ENCODE measurements around the gene RPP14.

The RPP14 gene

GRCh38 chr3:58355179-58355578, 49.1 kb downstream of the RPP14 start:
- WGBS, 2 donors (ENCODE audit: extremely low coverage in 2 of 2, insufficient read length in 2 of 2, insufficient replicate concordance in 1 of 2): no CpG with 5 or more reads among the region's 8 CpGs
- H2BK5ac ChIP-seq (ENCODE audit: low read length): no peak overlapping the region
- no peaks in the 10 kb centered on the region for H3K79me1 ChIP-seq (ENCODE audit: low read depth, low read length)
- H3K23ac ChIP-seq (ENCODE audit: low read depth, low read length, poor library complexity): no peak overlapping the region
- no peak overlapping the region for H3K18ac ChIP-seq (ENCODE audit: low read length)
- no peaks in the 10 kb centered on the region for H3K36me3 ChIP-seq (replicated peaks in 1 of 2; ENCODE audit: control insufficient read depth in 2 of 2, insufficient read depth in 2 of 2, low read length in 2 of 2)
- no peaks in the 10 kb centered on the region for H3K4me1 ChIP-seq (ENCODE audit: control insufficient read depth in 2 of 2, insufficient read depth in 1 of 2, low read depth in 1 of 2, low read length in 2 of 2)
- no peak overlapping the region for H3K4ac ChIP-seq (ENCODE audit: low read length)
- no peak overlapping the region for H3K14ac ChIP-seq (ENCODE audit: low read length)
- H3K4me2 ChIP-seq (ENCODE audit: insufficient read depth, low read length, poor library complexity, severe bottlenecking): no peak overlapping the region
- no peak overlapping the region for H3K4me3 ChIP-seq (ENCODE audit: low read length in 2 of 2)
- H2BK15ac ChIP-seq (ENCODE audit: low read length): no peak overlapping the region
- no peak overlapping the region for H2BK12ac ChIP-seq (ENCODE audit: low read length)
- H3K9me3 ChIP-seq (replicated peaks in 1 of 2; ENCODE audit: control insufficient read depth in 2 of 2, insufficient read depth in 1 of 2, low read depth in 1 of 2, low read length in 2 of 2): no peaks in the 10 kb centered on the region
- no peak for DNase-seq (ENCODE audit: low spot score)
- no peaks in the 10 kb centered on the region for H3K27me3 ChIP-seq (ENCODE audit: control insufficient read depth in 3 of 3, insufficient read depth in 3 of 3, low read depth in 1 of 3, low read length in 3 of 3)
- H2AK5ac ChIP-seq (ENCODE audit: low read depth, low read length): no peak overlapping the region
- H2BK120ac ChIP-seq (ENCODE audit: low read depth, low read length): no peak overlapping the region
- no peak overlapping the region for H4K91ac ChIP-seq (ENCODE audit: low read depth, low read length, poor library complexity)
- H3K27ac ChIP-seq (replicated peaks; ENCODE audit: low read length): no peak overlapping the region
- no peak overlapping the region for H3K9ac ChIP-seq (ENCODE audit: low read depth, low read length, poor library complexity)
- no peak overlapping the region for H2AFZ ChIP-seq (ENCODE audit: low read length)
- H4K8ac ChIP-seq (ENCODE audit: low read depth, low read length): no peak overlapping the region

GRCh38 chr3:58356054-58356453, 50.0 kb downstream of the RPP14 start:
- no peak overlapping the region for H3K27ac ChIP-seq (replicated peaks; ENCODE audit: low read length)
- H4K91ac ChIP-seq (ENCODE audit: low read depth, low read length, poor library complexity): no peak overlapping the region
- no peak overlapping the region for H2BK5ac ChIP-seq (ENCODE audit: low read length)
- H3K4me3 ChIP-seq (ENCODE audit: low read length in 2 of 2): no peak overlapping the region
- no peak overlapping the region for H3K4ac ChIP-seq (ENCODE audit: low read length)
- H3K14ac ChIP-seq (ENCODE audit: low read length): no peak overlapping the region
- no peaks in the 10 kb centered on the region for H3K9me3 ChIP-seq (replicated peaks in 1 of 2; ENCODE audit: control insufficient read depth in 2 of 2, insufficient read depth in 1 of 2, low read depth in 1 of 2, low read length in 2 of 2)
- WGBS, 2 donors (ENCODE audit: extremely low coverage in 2 of 2, insufficient read length in 2 of 2, insufficient replicate concordance in 1 of 2): no CpG with 5 or more reads among the region's 4 CpGs
- H2BK12ac ChIP-seq (ENCODE audit: low read length): no peak overlapping the region
- H3K23ac ChIP-seq (ENCODE audit: low read depth, low read length, poor library complexity): no peak overlapping the region
- H2AK5ac ChIP-seq (ENCODE audit: low read depth, low read length): no peak overlapping the region
- H3K4me2 ChIP-seq (ENCODE audit: insufficient read depth, low read length, poor library complexity, severe bottlenecking): no peak overlapping the region
- no peaks in the 10 kb centered on the region for H3K79me1 ChIP-seq (ENCODE audit: low read depth, low read length)
- H2BK15ac ChIP-seq (ENCODE audit: low read length): no peak overlapping the region
- H3K18ac ChIP-seq (ENCODE audit: low read length): no peak overlapping the region
- H2AFZ ChIP-seq (ENCODE audit: low read length): no peak overlapping the region
- H4K8ac ChIP-seq (ENCODE audit: low read depth, low read length): no peak overlapping the region
- DNase-seq (ENCODE audit: low spot score): no peak
- H3K36me3 ChIP-seq (replicated peaks in 1 of 2; ENCODE audit: control insufficient read depth in 2 of 2, insufficient read depth in 2 of 2, low read length in 2 of 2): no peaks in the 10 kb centered on the region
- H2BK120ac ChIP-seq (ENCODE audit: low read depth, low read length): no peak overlapping the region
- H3K27me3 ChIP-seq (ENCODE audit: control insufficient read depth in 3 of 3, insufficient read depth in 3 of 3, low read depth in 1 of 3, low read length in 3 of 3): no peaks in the 10 kb centered on the region
- H3K9ac ChIP-seq (ENCODE audit: low read depth, low read length, poor library complexity): no peak overlapping the region
- no peaks in the 10 kb centered on the region for H3K4me1 ChIP-seq (ENCODE audit: control insufficient read depth in 2 of 2, insufficient read depth in 1 of 2, low read depth in 1 of 2, low read length in 2 of 2)

GRCh38 chr3:58357402-58357801, 51.4 kb downstream of the RPP14 start:
- Histone ChIP-seq H2BK15ac (ENCODE audit: low read length) (no peak overlapping the region), H2BK5ac (ENCODE audit: low read length) (no peak overlapping the region), H3K9ac (ENCODE audit: low read depth, low read length, poor library complexity) (no peak overlapping the region), H3K23ac (ENCODE audit: low read depth, low read length, poor library complexity) (no peak overlapping the region), H3K36me3 (replicated peaks in 1 of 2; ENCODE audit: control insufficient read depth in 2 of 2, insufficient read depth in 2 of 2, low read length in 2 of 2) (no peaks in the 10 kb centered on the region), H3K4me1 (ENCODE audit: control insufficient read depth in 2 of 2, insufficient read depth in 1 of 2, low read depth in 1 of 2, low read length in 2 of 2) (no peaks in the 10 kb centered on the region), H3K79me1 (ENCODE audit: low read depth, low read length) (no peaks in the 10 kb centered on the region), H3K27me3 (ENCODE audit: control insufficient read depth in 3 of 3, insufficient read depth in 3 of 3, low read depth in 1 of 3, low read length in 3 of 3) (no peaks in the 10 kb centered on the region), H2BK12ac (ENCODE audit: low read length) (no peak overlapping the region), H3K27ac (replicated peaks; ENCODE audit: low read length) (no peak overlapping the region), H2AK5ac (ENCODE audit: low read depth, low read length) (no peak overlapping the region), H3K4me2 (ENCODE audit: insufficient read depth, low read length, poor library complexity, severe bottlenecking) (no peak overlapping the region), H2AFZ (ENCODE audit: low read length) (no peak overlapping the region), H3K4me3 (ENCODE audit: low read length in 2 of 2) (no peak overlapping the region), H3K9me3 (replicated peaks in 1 of 2; ENCODE audit: control insufficient read depth in 2 of 2, insufficient read depth in 1 of 2, low read depth in 1 of 2, low read length in 2 of 2) (no peaks in the 10 kb centered on the region), H4K8ac (ENCODE audit: low read depth, low read length) (no peak overlapping the region), H3K14ac (ENCODE audit: low read length) (no peak overlapping the region), H4K91ac (ENCODE audit: low read depth, low read length, poor library complexity) (no peak overlapping the region), H3K18ac (ENCODE audit: low read length) (no peak overlapping the region), H3K4ac (ENCODE audit: low read length) (no peak overlapping the region), H2BK120ac (ENCODE audit: low read depth, low read length) (no peak overlapping the region)
- DNase-seq (ENCODE audit: low spot score): no peak
- no CpG with 5 or more reads among the region's 3 CpGs for whole genome bisulfite sequencing, 2 donors (ENCODE audit: extremely low coverage in 2 of 2, insufficient read length in 2 of 2, insufficient replicate concordance in 1 of 2)

GRCh38 chr3:58358092-58358491, 52.0 kb downstream of the RPP14 start:
- Histone ChIP-seq H2AK5ac (ENCODE audit: low read depth, low read length) (no peak overlapping the region), H4K8ac (ENCODE audit: low read depth, low read length) (no peak overlapping the region), H3K9ac (ENCODE audit: low read depth, low read length, poor library complexity) (no peak overlapping the region), H3K79me1 (ENCODE audit: low read depth, low read length) (no peaks in the 10 kb centered on the region), H3K4ac (ENCODE audit: low read length) (no peak overlapping the region), H3K4me2 (ENCODE audit: insufficient read depth, low read length, poor library complexity, severe bottlenecking) (no peak overlapping the region), H3K9me3 (replicated peaks in 1 of 2; ENCODE audit: control insufficient read depth in 2 of 2, insufficient read depth in 1 of 2, low read depth in 1 of 2, low read length in 2 of 2) (no peaks in the 10 kb centered on the region), H2BK5ac (ENCODE audit: low read length) (no peak overlapping the region), H3K14ac (ENCODE audit: low read length) (no peak overlapping the region), H3K27me3 (ENCODE audit: control insufficient read depth in 3 of 3, insufficient read depth in 3 of 3, low read depth in 1 of 3, low read length in 3 of 3) (no peaks in the 10 kb centered on the region), H3K27ac (replicated peaks; ENCODE audit: low read length) (no peak overlapping the region), H2BK120ac (ENCODE audit: low read depth, low read length) (no peak overlapping the region), H3K4me3 (ENCODE audit: low read length in 2 of 2) (no peak overlapping the region), H3K4me1 (ENCODE audit: control insufficient read depth in 2 of 2, insufficient read depth in 1 of 2, low read depth in 1 of 2, low read length in 2 of 2) (no peaks in the 10 kb centered on the region), H3K36me3 (replicated peaks in 1 of 2; ENCODE audit: control insufficient read depth in 2 of 2, insufficient read depth in 2 of 2, low read length in 2 of 2) (no peaks in the 10 kb centered on the region), H4K91ac (ENCODE audit: low read depth, low read length, poor library complexity) (no peak overlapping the region), H2AFZ (ENCODE audit: low read length) (no peak overlapping the region), H3K23ac (ENCODE audit: low read depth, low read length, poor library complexity) (no peak overlapping the region), H2BK12ac (ENCODE audit: low read length) (no peak overlapping the region), H3K18ac (ENCODE audit: low read length) (no peak overlapping the region), H2BK15ac (ENCODE audit: low read length) (no peak overlapping the region)
- WGBS, 2 donors (ENCODE audit: extremely low coverage in 2 of 2, insufficient read length in 2 of 2, insufficient replicate concordance in 1 of 2): no CpG with 5 or more reads among the region's 3 CpGs
- DNase-seq (ENCODE audit: low spot score): no peak
